K562 (cell line): Measurements from ENCODE around the gene CD79A. TPM values are rescaled to one million over a fixed set of nuclear protein-coding genes. Genes with fewer than 3 reads are reported as not detected.

Experiments
- ATAC-seq: fragments of 200-7000 bp; cut with Tn5 transposase; 3 replicates; pipeline ENCODE4 v1.9.1; 2020; ENCODE audit warnings: moderate library complexity
- BruUV-seq: library from RNA; stranded (reverse); fragments of 400-500 nt; replicated peaks from 2 replicates; lab custom pipeline; 2021; lab: Mats Ljungman, UMichigan
- CTCF ChIA-PET: fragments of 300-600 bp; formaldehyde crosslinking; extraction: SDS; loops from one replicate; lab custom pipeline; 2021; ENCODE audit warnings: low intra/inter-chr PET ratio; lab: Yijun Ruan, JAX
- POLR2A ChIA-PET: fragments of 300-600, 350-650 bp; sonication (Branson Sonifier 250); formaldehyde crosslinking; extraction: SDS; loops from one replicate; lab custom pipeline; 2021; ENCODE audit warnings: antibody characterized with exemption, inconsistent platforms; lab: Yijun Ruan, JAX
- DNase-seq, 4 experiments: peaks; one replicate each; pipeline versions ENCODE4 v3.0.0 to v3.0.0-alpha.2; 2011 to 2018; ENCODE audit warnings: low spot score in 3 of 4, mixed read lengths in 3 of 4; ENCODE audit errors: extremely low read depth in 1 of 4
- FAIRE-seq: peaks from 2 replicates; lab custom pipeline; 2011; peaks lifted over from hg19 to GRCh38; lab: Jason Lieb, UNC
- H2AFZ ChIP-seq: 2 replicates; pipeline ENCODE4 v1.6.0; 2011; ENCODE audit warnings: low read depth, low read length, control low read depth, inconsistent platforms
- H3K27ac ChIP-seq: fragments of 200-600 bp; 3 replicates; pipeline ENCODE4 v1.8.0; 2011; ENCODE audit warnings: low read depth, mild to moderate bottlenecking, control low read depth, inconsistent platforms, low read length, moderate library complexity, mixed read lengths; ENCODE audit errors: extremely low read depth
- H3K27me3 ChIP-seq, 2 experiments: fragments of 300-600 bp in 1 of 2; 2 replicates in 1 of 2; 3 replicates in 1 of 2; pipeline versions ENCODE4 v1.6.0 to v1.8.0; 2011; ENCODE audit warnings: inconsistent platforms in 2 of 2, low read length in 2 of 2, mild to moderate bottlenecking in 1 of 2, mixed read lengths in 1 of 2, moderate library complexity in 1 of 2; ENCODE audit not compliant: control insufficient read depth in 2 of 2, insufficient read depth in 2 of 2
- H3K36me3 ChIP-seq: fragments of 300-600 bp; 3 replicates; pipeline ENCODE4 v1.8.0; 2011; ENCODE audit warnings: mild to moderate bottlenecking, low read length, inconsistent platforms; ENCODE audit not compliant: control insufficient read depth, insufficient read depth
- H3K4me1 ChIP-seq, 2 experiments: fragments of 200-600 bp in 1 of 2; replicated peaks in 1 of 2; 2 replicates in 1 of 2; 3 replicates in 1 of 2; pipeline versions ENCODE4 v1.5.1 to v1.8.0; 2011; ENCODE audit warnings: inconsistent platforms in 2 of 2, low read length in 2 of 2, mild to moderate bottlenecking in 1 of 2, mixed read lengths in 1 of 2, moderate library complexity in 1 of 2; ENCODE audit not compliant: control insufficient read depth in 2 of 2, insufficient read depth in 2 of 2
- H3K4me2 ChIP-seq: 2 replicates; pipeline ENCODE4 v1.6.1; 2011; ENCODE audit warnings: low read length, control low read depth, inconsistent platforms, mixed read lengths; ENCODE audit not compliant: insufficient read depth
- H3K4me3 ChIP-seq: fragments of 200-600 bp; sonication (generic), shearing (Covaris generic); 2 replicates; pipeline ENCODE4 v1.5.1; 2016; ENCODE audit warnings: control low read depth, inconsistent platforms
- H3K79me2 ChIP-seq: fragments of 200-600 bp; 3 replicates; pipeline ENCODE4 v1.8.0; 2011; ENCODE audit warnings: low read length, inconsistent platforms; ENCODE audit not compliant: control insufficient read depth, insufficient read depth
- H3K9ac ChIP-seq, 2 experiments: 2 replicates each; pipeline versions ENCODE4 v1.6.0 to v1.6.1; 2011; ENCODE audit warnings: low read depth in 2 of 2, low read length in 2 of 2, control low read depth in 1 of 2, inconsistent platforms in 1 of 2, mild to moderate bottlenecking in 1 of 2, mixed read lengths in 1 of 2; ENCODE audit not compliant: insufficient read depth in 1 of 2
- H3K9me1 ChIP-seq: one replicate; pipeline ENCODE4 v1.6.0; 2011; ENCODE audit warnings: inconsistent platforms, mild to moderate bottlenecking, low read length, moderate library complexity; ENCODE audit not compliant: control insufficient read depth, insufficient read depth
- H3K9me3 ChIP-seq: replicated peaks from 2 replicates; pipeline ENCODE4 v1.5.1; 2011; ENCODE audit warnings: low read depth, low read length, inconsistent platforms; ENCODE audit not compliant: control insufficient read depth, insufficient read depth
- H4K20me1 ChIP-seq: replicated peaks from 2 replicates; pipeline ENCODE4 v1.6.1; 2011; ENCODE audit warnings: low read length, inconsistent platforms, mixed read lengths; ENCODE audit not compliant: control insufficient read depth, insufficient read depth
- ATF7 ChIP-seq: fragments of 450-650 bp; IDR thresholded peaks from 2 replicates; pipeline ENCODE4 v1.7.1; 2014; ENCODE audit warnings: mild to moderate bottlenecking, moderate library complexity
- CLOCK ChIP-seq: fragments of 250-450 bp; sonication (Bioruptor Pico); IDR thresholded peaks from 2 replicates; pipeline ENCODE4 v1.4.0; 2020; ENCODE audit warnings: mild to moderate bottlenecking, moderate library complexity, borderline replicate concordance
- E4F1 ChIP-seq: fragments of 250-450 bp; sonication (Bioruptor Pico); IDR thresholded peaks from 2 replicates; pipeline ENCODE4 v1.5.0; 2021; ENCODE audit warnings: mild to moderate bottlenecking, borderline replicate concordance
- FOSL1 ChIP-seq: fragments of 200-800 bp; sonication (Bioruptor generic); conservative IDR thresholded peaks from 2 replicates; pipeline ENCODE4 v1.6.1; 2016; ENCODE audit warnings: missing genetic modification characterization, missing compliant biosample characterization
- HDAC6 ChIP-seq: IDR thresholded peaks from 2 replicates; pipeline ENCODE4 v1.6.1; 2012; ENCODE audit warnings: low read depth, mild to moderate bottlenecking, control low read depth, inconsistent platforms, low read length, moderate library complexity
- HNRNPUL1 ChIP-seq: fragments of 200-400 bp; formaldehyde crosslinking; IDR thresholded peaks from 2 replicates; pipeline ENCODE4 v1.6.1; 2017; ENCODE audit warnings: low read length
- KAT7 ChIP-seq: sonication (generic); formaldehyde crosslinking; IDR thresholded peaks from 2 replicates; pipeline ENCODE4 v1.8.0; 2022; ENCODE audit warnings: missing genetic modification reagents, mild to moderate bottlenecking, borderline replicate concordance
- MCM2 ChIP-seq: fragments of 450-650 bp; IDR thresholded peaks from 2 replicates; pipeline ENCODE4 v1.6.1; 2017; ENCODE audit warnings: low read depth, mild to moderate bottlenecking
- MXD1 ChIP-seq: fragments of 250-450 bp; sonication (Bioruptor Pico); IDR thresholded peaks from 2 replicates; pipeline ENCODE4 v1.8.0; 2021; ENCODE audit warnings: borderline replicate concordance, mild to moderate bottlenecking, moderate library complexity; ENCODE audit not compliant: poor library complexity, severe bottlenecking
- POLR2A ChIP-seq: fragments of 450-650 bp; conservative IDR thresholded peaks from 2 replicates; pipeline ENCODE4 v1.6.1; 2016
- POLR2B ChIP-seq: fragments of 450-650 bp; IDR thresholded peaks from 2 replicates; pipeline ENCODE4 v1.6.1; 2018; ENCODE audit warnings: low read depth; ENCODE audit not compliant: partially characterized antibody
- PTRF ChIP-seq: fragments of 450-650 bp; IDR thresholded peaks from 2 replicates; pipeline ENCODE4 v1.6.1; 2016; ENCODE audit warnings: mild to moderate bottlenecking, missing genetic modification characterization, missing compliant biosample characterization
- RBM22 ChIP-seq: fragments of 200-400 bp; formaldehyde crosslinking; IDR thresholded peaks from 2 replicates; pipeline ENCODE4 v1.6.1; 2018; ENCODE audit warnings: low read length, low read depth; ENCODE audit not compliant: poor library complexity, severe bottlenecking
- SMC3 ChIP-seq: conservative IDR thresholded peaks from 2 replicates; pipeline ENCODE4 v1.6.1; 2011; ENCODE audit warnings: low read depth, low read length, improper control_type of control experiment; ENCODE audit not compliant: insufficient read depth
- TRIM28 ChIP-seq: fragments of 450-650 bp; IDR thresholded peaks from 2 replicates; pipeline ENCODE4 v1.6.1; 2017
- ZNF217 ChIP-seq: sonication (generic); formaldehyde crosslinking; IDR thresholded peaks from 2 replicates; pipeline ENCODE4 v1.8.0; 2022; ENCODE audit warnings: mild to moderate bottlenecking, missing genetic modification reagents
- WGBS: fragments of 100-300 bp; shearing (Covaris generic); methylation state at CpG from one replicate; pipeline ENCODE4 v1.1.6; 2016; ENCODE audit warnings: low coverage, mixed read lengths; ENCODE audit not compliant: insufficient coverage; ENCODE audit errors: missing lambda C conversion rate; 5-methylcytosine and 5-hydroxymethylcytosine counted together
- in situ Hi-C: fragments of 300-500 bp; cut with MboI; formaldehyde crosslinking; loops from 4 replicates; pipeline ENCODE4 v1.15.0; 2018; ENCODE audit warnings: inconsistent platforms, mixed read lengths
- intact Hi-C: fragments of 100-400 bp; cut with micrococcal nuclease; formaldehyde crosslinking; loops from 2 replicates; pipeline ENCODE4 v1.14.2; 2022
- polyA plus RNA-seq, 8 experiments: library from polyadenylated mRNA; depleted of rRNA in 4 of 8; stranded (reverse) in 5 of 8; unstranded in 3 of 8; fragments of >200 nt; fragmentation: Nextera tagmentation in 2 of 8; fragmentation: Illumina TruSeq in 1 of 8; extraction: Ambion mirVana in 2 of 8; extraction: Trizol in 1 of 8; gene quantifications; 2 replicates each; pipeline versions ENCODE4 v1.2.1 to v1.2.3, GENCODE V29; 2011 to 2014; ENCODE audit warnings: inconsistent platforms in 1 of 8, missing spikeins in 1 of 8
- total RNA-seq, 7 experiments: library from RNA; depleted of rRNA in 6 of 7; stranded (reverse); fragments of >200 nt in 6 of 7; fragmentation: Illumina TruSeq in 2 of 7; extraction: Trizol in 2 of 7; gene quantifications; 2 replicates each; pipeline versions ENCODE4 v1.2.1 to v1.2.3, GENCODE V29; 2011 to 2021; ENCODE audit warnings: low replicate concordance in 1 of 7

Gene CD79A
- total and polyA plus RNA-seq, 9 of the 15 experiments (the other 6 are each of a cell fraction or from before 2014, with no cell fraction given): 0.04 to 0.72 (median 0.17) TPM; not detected in 3

- H3K36me3 ChIP-seq: peaks cover 67% of the 10 kb centered on the region
- peaks cover 30% of the 10 kb centered on the region in 2 experiments for H3K4me1 ChIP-seq
- no TSS peak for BruUV-seq
- POLR2A ChIA-PET: interaction anchor here (0.6 to 3.2 kb wide), 5 partner anchors 10 to 408 kb away, joined by 3 to 25 read pairs (median 4); no protein-coding TSS in a partner anchor
- no peaks in the 10 kb centered on the region for H3K27me3 ChIP-seq
- FAIRE-seq (no peak), DNase-seq (no peak), ATAC-seq (no peak)
- peak overlapping the region; percentile 93; the same call in 1 of the 2 replicates for H3K4me3 ChIP-seq
- WGBS: 62% methylated on average over 2 of the region's 2 CpGs
- H3K9me3 ChIP-seq: no peaks in the 10 kb centered on the region
- H4K20me1 ChIP-seq: peaks cover 39% of the 10 kb centered on the region
- no peak overlapping the region for H2AFZ ChIP-seq
- in situ Hi-C loops (no loop called here), intact Hi-C loops (no loop called here)
- peak overlapping the region; percentile 97 to 100 for H3K9ac ChIP-seq
- H3K79me2 ChIP-seq: peaks cover 72% of the 10 kb centered on the region
- peaks cover 8% of the 10 kb centered on the region for H3K9me1 ChIP-seq
- peak overlapping the region; percentile 99 for H3K27ac ChIP-seq
- H3K4me2 ChIP-seq: peak overlapping the region; percentile 95
- CTCF ChIA-PET: no interaction called here
- no peak for TF ChIP-seq E4F1
- TF ChIP-seq PTRF: no peak
- no peak for TF ChIP-seq KAT7 (CRISPR knock-in tag)
- TF ChIP-seq MCM2: no peak
- TF ChIP-seq MXD1 (CRISPR knock-in tag): no peak
- no peak for TF ChIP-seq ZNF217 (CRISPR knock-in tag)
- 0 out of 2 replicates have a peak, but pooled peaks have one; percentile 14 for TF ChIP-seq HNRNPUL1
- no peak for TF ChIP-seq CLOCK
- no peak for TF ChIP-seq POLR2B
- no peak for TF ChIP-seq HDAC6
- TF ChIP-seq TRIM28: no peak
- no peak for TF ChIP-seq RBM22
- TF ChIP-seq POLR2A: peak; percentile 37
- no peak for TF ChIP-seq ATF7
- no peak for TF ChIP-seq FOSL1
- no peak for TF ChIP-seq SMC3
Measured at GRCh38 chr19:41862445-41862986, 14.6 kb upstream of the CD79A start.
